NOMO-1 treated with dmso at 0.1 percent for 144 hours (cell line): ENCODE measurements around the gene AP4M1.

ENCODE experiments used
- DNase-seq: peaks from one replicate; lab custom pipeline; 2025; ENCODE audit not compliant: unreplicated experiment; lab: John Stamatoyannopoulos, UW

The AP4M1 gene

GRCh38 chr7:100101016-100101862 lies at the start of gene AP4M1, which contains the start of gene MCM7:
Gene AP4M1, plus strand, starts transcription at chr7:100101643. Its CDS starts 72 bp downstream, at chr7:100101715.
Gene MCM7, minus strand, starts transcription at chr7:100101397. Its CDS starts 103 bp downstream, at chr7:100101294.
- DNase-seq = peak; percentile 100

GRCh38 chr7:100053215-100053614 lies 48.2 kb upstream of the AP4M1 start:
- DNase-seq = peak; percentile 30

GRCh38 chr7:100057006-100057405 lies 44.4 kb upstream of the AP4M1 start:
- DNase-seq = no peak

GRCh38 chr7:100059251-100059739 lies 42.1 kb upstream of the AP4M1 start:
- DNase-seq = no peak

- no peak for DNase-seq
Measured at GRCh38 chr7:100061518-100062193, 39.8 kb upstream of the AP4M1 start.

- no peak for DNase-seq
Measured at GRCh38 chr7:100063376-100063775, 38.1 kb upstream of the AP4M1 start.

- DNase-seq = no peak
Measured at GRCh38 chr7:100064162-100064561, 37.3 kb upstream of the AP4M1 start.

GRCh38 chr7:100065452-100066186 lies 35.8 kb upstream of the AP4M1 start:
- DNase-seq = no peak

GRCh38 chr7:100066953-100067352 lies 34.5 kb upstream of the AP4M1 start:
- DNase-seq = no peak

- DNase-seq = no peak
Measured at GRCh38 chr7:100069991-100070390, 31.5 kb upstream of the AP4M1 start.

GRCh38 chr7:100071018-100071723 lies 30.3 kb upstream of the AP4M1 start:
- DNase-seq = no peak

GRCh38 chr7:100072462-100072861 lies 29.0 kb upstream of the AP4M1 start:
- DNase-seq = no peak

- DNase-seq = no peak
Measured at GRCh38 chr7:100074841-100075240, 26.6 kb upstream of the AP4M1 start.

- no peak for DNase-seq
Measured at GRCh38 chr7:100075418-100075817, 26.0 kb upstream of the AP4M1 start.

- no peak for DNase-seq
Measured at GRCh38 chr7:100077205-100077604, 24.2 kb upstream of the AP4M1 start.

GRCh38 chr7:100079024-100079560 lies 22.4 kb upstream of the AP4M1 start:
- no peak for DNase-seq

GRCh38 chr7:100080907-100081534 lies 20.4 kb upstream of the AP4M1 start:
- no peak for DNase-seq

GRCh38 chr7:100081535-100082102 lies 19.8 kb upstream of the AP4M1 start, which contains the start of gene ZNF3:
Gene ZNF3, minus strand, starts transcription at chr7:100081723. Its CDS starts 4,366 bp downstream, at chr7:100077357.
- DNase-seq = peak; percentile 100

- DNase-seq = no peak
Measured at GRCh38 chr7:100082978-100083377, 18.5 kb upstream of the AP4M1 start.
